Psoas muscle (tissue), 8 donors: ENCODE results near the gene GINM1. TPM values are rescaled to one million over a fixed set of nuclear protein-coding genes. Genes with fewer than 3 reads are reported as not detected.

Experiments
- ATAC-seq, 4 donors: fragments of 200-7000 bp; cut with Tn5 transposase; one replicate each; pipeline ENCODE4 v1.9.1; 2020; ENCODE audit warnings: moderate library complexity in 3 of 4, mild to moderate bottlenecking in 2 of 4
- DNase-seq, 2 donors: peaks; one replicate each; pipeline ENCODE4 v3.0.0-alpha.2; 2020
- H3K27ac ChIP-seq: fragments of 200-600 bp; one replicate; pipeline ENCODE4 v1.8.0; 2022
- H3K27me3 ChIP-seq, 3 donors: fragments of 200-600 bp in 1 of 3; one replicate each; pipeline versions ENCODE4 v1.6.1 to v1.8.0; 2013 to 2022; ENCODE audit warnings: low read length in 2 of 3, mild to moderate bottlenecking in 2 of 3, moderate library complexity in 1 of 3; ENCODE audit not compliant: insufficient read depth in 3 of 3
- H3K36me3 ChIP-seq, 2 donors: fragments of 200-600 bp in 1 of 2; one replicate each; pipeline versions ENCODE4 v1.6.1 to v1.8.0; 2013 to 2022; ENCODE audit warnings: low read depth in 1 of 2, mild to moderate bottlenecking in 1 of 2, moderate library complexity in 1 of 2; ENCODE audit not compliant: insufficient read depth in 1 of 2
- H3K4me1 ChIP-seq: fragments of 200-600 bp; one replicate; pipeline ENCODE4 v1.8.0; 2022
- H3K4me3 ChIP-seq: fragments of 200-600 bp; one replicate; pipeline ENCODE4 v1.8.0; 2022; ENCODE audit warnings: mild to moderate bottlenecking
- H3K9me3 ChIP-seq: fragments of 200-600 bp; one replicate; pipeline ENCODE4 v1.8.0; 2022
- CTCF ChIP-seq: fragments of 200-600 bp; IDR thresholded peaks from one replicate; pipeline ENCODE4 v1.8.0; 2022; ENCODE audit warnings: antibody characterized with exemption
- WGBS, 3 donors: extraction: QIAGEN DNeasy Blood & Tissue Kit; methylation state at CpG; one replicate each; pipeline versions ENCODE4 v1.1.6 to v1.1.7; 2013; 5-methylcytosine and 5-hydroxymethylcytosine counted together
- intact Hi-C, 2 donors: fragments of 100-400 bp; cut with DNase I; formaldehyde crosslinking; loops; one replicate each; pipeline versions ENCODE4 v1.11.0 to v1.14.2; 2022
- polyA plus RNA-seq, 3 donors: library from polyadenylated mRNA; stranded (reverse); fragments of 200-250 nt; gene quantifications; one replicate each; pipeline ENCODE4 v1.2.3, GENCODE V29; 2013
- total RNA-seq, 4 donors: library from RNA; stranded (reverse); fragmentation: NEBNext Ultra II Directional in 2 of 4; extraction: Animal tissue kit (Norgen Biotek cat#: 25700) in 2 of 4; gene quantifications; one replicate each; pipeline versions ENCODE4 v1.2.1 to v1.2.4, GENCODE V29; 2021 to 2023
- donor health status: healthy with polysubstance abuse.
- donor health status: DM: no; HTN: no; CAD: no; lungs with moderate emphysema.
- donor health status: Bipolar disorder and iron deficiency.
- donor health status: healthy.
- donor health status: DM: yes; HTN: yes; CAD: no.
- donor health status: DM: no; HTN: no; CAD: no.
- donor health status: DM: no; HTN: no; CAD: no.
- donor health status: DM: yes; HTN: yes; CAD: no.

The GINM1 gene
- total and polyA plus RNA-seq, 7 donors: 25.9 to 39.0 (median 30.7) TPM

- Histone ChIP-seq H3K27me3 (no peaks in the 10 kb centered on the region), H3K27ac (no peak overlapping the region), H3K36me3 (no peaks in the 10 kb centered on the region), H3K4me3 (no peak overlapping the region), H3K9me3 (no peaks in the 10 kb centered on the region), H3K4me1 (no peaks in the 10 kb centered on the region)
- no peak for ATAC-seq
- no peak for DNase-seq
- intact Hi-C loops: no loop called here
- no peak for TF ChIP-seq CTCF
Measured at GRCh38 chr6:149558029-149558428, 8.1 kb upstream of the GINM1 start.

DNA sequence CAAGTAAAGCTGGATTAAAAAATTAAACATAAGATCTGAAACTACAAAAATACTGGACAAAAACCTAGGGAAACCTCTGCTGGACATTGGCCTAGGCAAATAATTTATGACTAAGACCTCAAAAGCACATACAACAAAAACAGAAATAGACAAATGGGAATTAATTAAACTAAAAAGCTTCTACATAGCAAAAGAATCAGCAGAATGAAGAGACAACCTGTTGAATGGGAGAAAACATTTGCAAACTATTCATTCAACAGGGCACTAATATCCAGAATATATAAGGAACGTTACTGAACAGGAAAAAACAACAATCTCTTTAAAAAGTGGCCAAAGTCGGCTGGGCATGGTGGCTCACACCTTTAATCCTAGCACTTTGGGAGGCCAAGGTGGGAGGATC lies 6.8 kb upstream of the GINM1 start:
- DNase-seq (no peak), ATAC-seq (no peak)
- Histone ChIP-seq H3K4me3 (no peak overlapping the region), H3K27me3 (no peaks in the 10 kb centered on the region), H3K9me3 (no peaks in the 10 kb centered on the region), H3K36me3 (no peaks in the 10 kb centered on the region), H3K27ac (no peak overlapping the region), H3K4me1 (no peaks in the 10 kb centered on the region)
- 53 to 75% (median 61%) methylated on average over 2 of the region's 2 CpGs for WGBS, 3 donors
- no peak for TF ChIP-seq CTCF
- intact Hi-C loops: no loop called here

DNA sequence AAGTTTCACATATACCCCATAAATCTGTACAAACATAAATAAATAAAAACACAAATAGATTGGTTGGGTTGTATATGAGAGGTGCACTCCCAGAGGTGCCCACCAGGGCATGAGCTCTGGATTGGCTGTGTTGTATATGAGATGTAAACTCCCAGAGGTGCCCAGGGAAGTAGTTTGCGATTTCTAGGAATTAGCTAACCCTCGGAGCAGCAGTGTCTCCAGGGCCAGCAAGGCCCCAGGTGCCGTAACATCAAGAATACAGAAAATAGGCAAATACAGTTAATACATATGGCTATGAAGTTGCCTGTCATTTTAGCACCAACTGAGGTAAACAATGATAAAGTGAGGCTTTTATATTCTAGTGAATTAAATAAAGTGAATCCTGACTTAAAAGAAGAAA lies 5.4 kb upstream of the GINM1 start:
- peak; percentile 41 for TF ChIP-seq CTCF
- no peaks in the 10 kb centered on the region for H3K27me3 ChIP-seq
- no peaks in the 10 kb centered on the region for H3K9me3 ChIP-seq
- DNase-seq: no peak
- H3K4me3 ChIP-seq: no peak overlapping the region
- no peak for ATAC-seq
- 59 to 67% (median 61%) methylated on average over 3 of the region's 3 CpGs for WGBS, 3 donors
- peaks cover 5% of the 10 kb centered on the region for H3K4me1 ChIP-seq
- no peak overlapping the region for H3K27ac ChIP-seq
- intact Hi-C loops: loop anchor here (10.0 kb wide), 1 partner anchor 154 kb away; the partner anchor contains the start of gene LATS1 (in 2 of the 2)
- no peaks in the 10 kb centered on the region for H3K36me3 ChIP-seq

DNA sequence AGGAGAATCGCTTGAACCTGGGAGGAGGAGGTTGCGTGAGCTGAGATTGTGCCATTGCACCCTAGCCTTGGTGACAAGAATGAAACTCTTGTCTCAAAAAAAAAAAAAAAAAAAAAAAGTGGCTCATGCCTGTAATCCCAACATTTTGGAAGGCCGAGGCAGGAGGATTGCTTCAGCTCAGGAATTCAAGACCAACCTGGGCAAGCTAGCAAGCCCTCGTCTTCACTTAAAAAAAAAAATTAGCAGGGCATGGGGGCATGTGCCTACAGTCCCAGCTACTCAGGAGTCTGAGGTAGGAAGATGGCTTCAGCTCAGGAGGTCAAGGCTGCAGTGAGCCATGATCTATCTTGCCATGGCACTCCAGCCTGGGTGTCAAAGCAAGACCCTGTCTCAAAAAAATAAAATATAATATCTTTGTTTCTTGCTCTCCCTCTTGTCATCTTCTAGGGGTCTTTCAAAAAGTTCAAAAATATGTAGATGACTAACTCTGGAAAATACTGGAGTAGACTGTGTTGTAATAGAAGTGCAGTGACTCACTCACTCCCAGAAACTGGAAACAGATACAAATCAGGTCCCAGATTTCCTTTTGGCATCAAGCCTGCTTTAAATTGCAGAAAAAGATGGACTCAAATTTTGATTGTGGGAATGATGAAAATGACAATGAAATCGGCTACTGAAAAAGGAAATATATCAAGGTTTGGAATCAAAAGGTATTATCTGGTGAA lies 2.8 kb upstream of the GINM1 start:
- H3K36me3 ChIP-seq: no peaks in the 10 kb centered on the region
- 82 to 85% (median 85%) methylated on average over 5 of the region's 5 CpGs for WGBS, 3 donors
- no peaks in the 10 kb centered on the region for H3K9me3 ChIP-seq
- intact Hi-C loops: loop anchor here (10.0 kb wide), 1 partner anchor 151 kb away; the partner anchor contains the start of gene LATS1 (in 2 of the 2)
- ATAC-seq: no peak
- peaks cover 17% of the 10 kb centered on the region for H3K4me1 ChIP-seq
- no peak for DNase-seq
- H3K27me3 ChIP-seq: no peaks in the 10 kb centered on the region
- H3K27ac ChIP-seq: peak overlapping the region; percentile 40
- H3K4me3 ChIP-seq: no peak overlapping the region
- TF ChIP-seq CTCF: no peak

DNA sequence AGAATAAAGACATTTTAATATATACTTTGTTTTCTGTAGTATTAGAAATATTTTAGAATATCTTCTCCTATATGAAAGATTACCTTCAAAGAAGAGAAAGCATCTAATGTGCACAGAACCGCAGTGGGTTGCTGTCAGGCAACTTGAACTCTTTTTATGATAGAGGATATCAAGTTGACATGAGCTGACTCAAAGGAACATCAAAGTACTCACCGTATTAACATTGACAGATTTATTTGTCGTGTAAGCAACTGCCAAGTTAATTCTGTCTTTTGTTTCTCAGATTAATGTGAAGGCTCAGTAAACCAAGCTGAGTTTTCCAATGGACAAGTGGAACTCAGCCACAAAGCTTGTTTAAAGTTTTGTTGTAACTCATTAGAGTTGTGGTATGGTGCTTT lies 2.2 kb upstream of the GINM1 start:
- Histone ChIP-seq H3K27me3 (no peaks in the 10 kb centered on the region), H3K4me3 (no peak overlapping the region), H3K9me3 (no peaks in the 10 kb centered on the region), H3K4me1 (peaks cover 17% of the 10 kb centered on the region), H3K27ac (peak overlapping the region; percentile 40), H3K36me3 (no peaks in the 10 kb centered on the region)
- 28 to 42% (median 29%) methylated on average over 3 of the region's 3 CpGs for WGBS, 3 donors
- TF ChIP-seq CTCF: no peak
- DNase-seq: no peak
- intact Hi-C loops: loop anchor here (10.0 kb wide), 1 partner anchor 151 kb away; the partner anchor contains the start of gene LATS1 (in 2 of the 2)
- ATAC-seq: peak in 1 of 4 donors; percentile 47
